HFFc6 (cell line): ENCODE results near the gene FOXS1. TPM values are rescaled to one million over a fixed set of nuclear protein-coding genes. Genes with fewer than 3 reads are reported as not detected.

Experiments
- DNase-seq: peaks from one replicate; pipeline ENCODE4 v3.0.0-alpha.2; 2018
- H3K27ac Mint-ChIP-seq: 2 replicates; pipeline ENCODE4 v1.8.0; 2020; ENCODE audit warnings: mild to moderate bottlenecking, mixed read lengths
- H3K27me3 Mint-ChIP-seq: 2 replicates; pipeline ENCODE4 v1.8.0; 2021; ENCODE audit warnings: mild to moderate bottlenecking, moderate library complexity, mixed read lengths; ENCODE audit not compliant: insufficient read depth
- H3K36me3 Mint-ChIP-seq: 2 replicates; pipeline ENCODE4 v1.8.0; 2021; ENCODE audit warnings: low read depth, mixed read lengths
- H3K4me1 Mint-ChIP-seq: 2 replicates; pipeline ENCODE4 v1.8.0; 2020; ENCODE audit warnings: low read depth, mixed read lengths
- H3K4me3 Mint-ChIP-seq: 2 replicates; pipeline ENCODE4 v1.8.0; 2020; ENCODE audit warnings: mild to moderate bottlenecking, moderate library complexity, mixed read lengths
- H3K9me3 Mint-ChIP-seq: 2 replicates; pipeline ENCODE4 v1.8.0; 2020; ENCODE audit warnings: mild to moderate bottlenecking, mixed read lengths
- CTCF ChIP-seq: fragments of 200-600 bp; sonication (generic); IDR thresholded peaks from 2 replicates; pipeline ENCODE4 v1.5.0; 2021; ENCODE audit warnings: antibody characterized with exemption, mild to moderate bottlenecking
- total RNA-seq, 6 experiments: library from RNA; stranded (reverse); fragmentation: NEBNext Ultra II Directional; extraction: Animal tissue kit (Norgen Biotek cat#: 25700); gene quantifications; 2 replicates in 1 of 6; 3 replicates in 5 of 6; pipeline ENCODE4 v1.2.3, GENCODE V29; 2021

FOXS1 gene
- total RNA-seq, 6 experiments from 2014 or later, result not detected

- Mint-ChIP-seq H3K9me3 (no peaks in the 10 kb centered on the region), H3K36me3 (no peaks in the 10 kb centered on the region), H3K4me1 (no peaks in the 10 kb centered on the region), H3K4me3 (no peak overlapping the region), H3K27me3 (peaks cover 37% of the 10 kb centered on the region), H3K27ac (no peak overlapping the region)
- no peak for DNase-seq
- no peak for TF ChIP-seq CTCF
These were observed 12.7 kb upstream of the FOXS1 start for GRCh38 chr20:31857861-31858759.

DNA sequence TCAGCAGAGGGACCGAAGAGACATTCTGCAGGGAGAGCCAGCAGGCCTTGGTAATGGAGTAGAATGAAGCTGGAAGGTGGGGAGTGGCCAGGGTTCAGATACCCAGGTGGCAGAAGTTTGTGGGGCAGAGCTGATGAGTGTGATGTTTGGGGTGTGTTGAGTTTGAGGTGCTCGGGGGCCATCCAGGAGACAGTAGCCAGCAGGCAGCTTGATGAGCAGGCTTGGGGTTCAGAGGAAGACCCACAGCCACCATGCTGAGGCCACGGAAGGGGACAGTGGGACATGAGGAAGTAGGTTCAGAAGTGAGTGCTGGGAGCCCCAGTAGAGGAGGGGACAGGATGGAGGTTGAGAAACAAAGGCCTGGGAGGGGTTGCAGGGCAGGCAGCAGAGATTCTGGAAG, 11.1 kb upstream of the FOXS1 start:
- DNase-seq, result no peak

DNA sequence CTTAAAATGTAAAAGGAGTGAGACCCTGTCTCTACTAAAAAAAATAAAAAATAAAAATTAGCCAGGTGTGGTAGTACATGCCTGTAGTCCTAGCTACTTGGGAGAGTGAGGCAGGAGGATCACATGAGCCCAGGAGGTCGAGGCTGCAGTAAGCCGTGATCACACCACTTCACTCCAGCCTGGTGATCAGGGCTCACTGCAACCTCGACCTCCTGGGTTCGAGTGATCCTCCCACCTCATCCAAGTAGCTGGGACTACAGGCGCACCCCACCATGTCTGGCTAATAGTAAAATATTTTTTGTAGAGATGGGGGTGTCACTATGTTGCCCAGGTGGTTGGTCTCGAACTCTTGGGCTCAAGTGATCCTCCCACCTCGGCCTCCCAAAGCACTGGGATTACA, 8.1 kb upstream of the FOXS1 start:
- peaks cover 24% of the 10 kb centered on the region for H3K27me3 Mint-ChIP-seq
- no peak for TF ChIP-seq CTCF
- no peaks in the 10 kb centered on the region for H3K4me1 Mint-ChIP-seq
- no peaks in the 10 kb centered on the region for H3K9me3 Mint-ChIP-seq
- no peak for DNase-seq
- no peak overlapping the region for H3K4me3 Mint-ChIP-seq
- H3K27ac Mint-ChIP-seq, result no peak overlapping the region
- H3K36me3 Mint-ChIP-seq, result no peaks in the 10 kb centered on the region

More for the DNA sequence above, 11.1 kb upstream of the FOXS1 start:
- Mint-ChIP-seq H3K9me3 (no peaks in the 10 kb centered on the region), H3K27me3 (peaks cover 29% of the 10 kb centered on the region), H3K4me3 (no peak overlapping the region), H3K36me3 (no peaks in the 10 kb centered on the region), H3K27ac (no peak overlapping the region), H3K4me1 (no peaks in the 10 kb centered on the region)
- no peak for TF ChIP-seq CTCF

- H3K27ac Mint-ChIP-seq, result no peak overlapping the region
- no peaks in the 10 kb centered on the region for H3K4me1 Mint-ChIP-seq
- no peak overlapping the region for H3K4me3 Mint-ChIP-seq
- no peaks in the 10 kb centered on the region for H3K9me3 Mint-ChIP-seq
- no peak for TF ChIP-seq CTCF
- H3K27me3 Mint-ChIP-seq, result peaks cover 21% of the 10 kb centered on the region
- no peak for DNase-seq
- no peaks in the 10 kb centered on the region for H3K36me3 Mint-ChIP-seq
These were observed 6.0 kb upstream of the FOXS1 start for GRCh38 chr20:31851240-31851955.

GRCh38 chr20:31849306-31849930, 4.0 kb upstream of the FOXS1 start:
- Mint-ChIP-seq H3K27ac (no peak overlapping the region), H3K4me1 (no peaks in the 10 kb centered on the region), H3K9me3 (no peaks in the 10 kb centered on the region), H3K27me3 (peaks cover 21% of the 10 kb centered on the region), H3K36me3 (no peaks in the 10 kb centered on the region), H3K4me3 (no peak overlapping the region)
- no peak for TF ChIP-seq CTCF
- DNase-seq, result no peak
